Brain microvascular endothelial cell (primary cell): ENCODE data around the gene TMEM178B.

Experiments used
- DNase-seq: peaks from one replicate; pipeline ENCODE4 v3.0.0-alpha.2; 2020
- H3K27ac ChIP-seq: fragments of 250-450 bp; sonication (Bioruptor Pico); 2 replicates; pipeline ENCODE4 v1.5.1; 2020; ENCODE audit warnings: mild to moderate bottlenecking, moderate library complexity
- H3K27me3 ChIP-seq: fragments of 250-450 bp; sonication (Bioruptor Pico); replicated peaks from 2 replicates; pipeline ENCODE4 v1.5.1; 2020; ENCODE audit warnings: mild to moderate bottlenecking
- H3K36me3 ChIP-seq: fragments of 250-450 bp; sonication (Bioruptor Pico); replicated peaks from 2 replicates; pipeline ENCODE4 v1.5.1; 2020; ENCODE audit warnings: mild to moderate bottlenecking
- H3K4me3 ChIP-seq: 2 replicates; pipeline ENCODE4 v1.5.1; 2011; ENCODE audit warnings: low read depth, mild to moderate bottlenecking, control low read depth, low read length, moderate library complexity
- in situ Hi-C: cut with HindIII; loops from 2 replicates; pipeline ENCODE4 v1.10.0; 2017; ENCODE audit warnings: low sequenced_read_pairs, low pct_ligation_motif_present
- TF ChIP-seq, protein P1 (sequence below): IDR thresholded peaks from 2 replicates; pipeline ENCODE4 v1.5.1; 2011; ENCODE audit warnings: low read depth, mild to moderate bottlenecking, moderate library complexity, low read length, control low read depth, inconsistent platforms; ENCODE audit errors: missing control alignments

TMEM178B gene

DNA sequence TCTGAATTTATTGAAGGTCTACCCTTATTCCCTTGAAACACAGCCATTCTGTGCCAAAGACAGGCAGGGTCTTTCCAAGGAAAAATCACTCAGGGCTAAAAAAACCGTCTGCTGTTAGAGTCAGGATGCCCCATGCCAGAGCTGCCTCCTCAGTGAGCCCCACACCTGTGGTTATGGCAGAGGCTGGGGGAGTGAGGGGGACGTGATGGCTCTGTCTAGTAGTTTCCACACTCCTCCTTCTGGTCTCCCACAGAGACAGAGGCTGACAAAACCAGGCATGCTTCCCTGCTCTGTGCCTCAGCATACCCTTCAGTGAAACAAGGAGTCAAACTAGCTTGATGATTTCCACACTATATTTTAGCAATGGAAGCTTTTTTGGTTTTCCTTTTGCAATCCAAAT is 365.3 kb downstream of the TMEM178B start:
- in situ Hi-C loops = no loop called here
- DNase-seq = no peak
- no peaks in the 10 kb centered on the region for H3K27me3 ChIP-seq
- H3K4me3 ChIP-seq = no peak overlapping the region
- H3K36me3 ChIP-seq = no peaks in the 10 kb centered on the region
- TF ChIP-seq, protein P1, sequence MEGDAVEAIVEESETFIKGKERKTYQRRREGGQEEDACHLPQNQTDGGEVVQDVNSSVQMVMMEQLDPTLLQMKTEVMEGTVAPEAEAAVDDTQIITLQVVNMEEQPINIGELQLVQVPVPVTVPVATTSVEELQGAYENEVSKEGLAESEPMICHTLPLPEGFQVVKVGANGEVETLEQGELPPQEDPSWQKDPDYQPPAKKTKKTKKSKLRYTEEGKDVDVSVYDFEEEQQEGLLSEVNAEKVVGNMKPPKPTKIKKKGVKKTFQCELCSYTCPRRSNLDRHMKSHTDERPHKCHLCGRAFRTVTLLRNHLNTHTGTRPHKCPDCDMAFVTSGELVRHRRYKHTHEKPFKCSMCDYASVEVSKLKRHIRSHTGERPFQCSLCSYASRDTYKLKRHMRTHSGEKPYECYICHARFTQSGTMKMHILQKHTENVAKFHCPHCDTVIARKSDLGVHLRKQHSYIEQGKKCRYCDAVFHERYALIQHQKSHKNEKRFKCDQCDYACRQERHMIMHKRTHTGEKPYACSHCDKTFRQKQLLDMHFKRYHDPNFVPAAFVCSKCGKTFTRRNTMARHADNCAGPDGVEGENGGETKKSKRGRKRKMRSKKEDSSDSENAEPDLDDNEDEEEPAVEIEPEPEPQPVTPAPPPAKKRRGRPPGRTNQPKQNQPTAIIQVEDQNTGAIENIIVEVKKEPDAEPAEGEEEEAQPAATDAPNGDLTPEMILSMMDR = no peak
- H3K27ac ChIP-seq = no peak overlapping the region

DNA sequence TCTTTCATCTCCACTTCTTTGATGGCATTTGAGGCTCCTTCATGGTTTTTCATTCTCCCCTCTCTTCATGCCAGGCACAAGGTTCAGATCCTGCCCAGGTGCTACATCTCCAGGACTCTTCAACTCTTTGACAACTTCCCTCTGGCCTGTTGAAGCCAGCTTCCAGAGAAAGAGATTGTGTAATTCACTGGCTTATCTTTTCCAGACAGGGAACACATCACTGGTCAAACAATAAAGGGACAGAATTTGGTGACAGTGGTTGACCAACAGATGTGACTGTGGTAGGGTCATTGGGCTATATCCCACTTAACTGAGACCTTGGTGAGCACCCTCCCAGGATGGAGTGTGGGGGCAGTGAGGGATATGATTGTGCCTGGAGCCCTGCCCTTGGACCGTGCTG is 365.9 kb downstream of the TMEM178B start:
- TF ChIP-seq, protein P1 = no peak
- no peaks in the 10 kb centered on the region for H3K27me3 ChIP-seq
- no peaks in the 10 kb centered on the region for H3K36me3 ChIP-seq
- DNase-seq = no peak
- in situ Hi-C loops = no loop called here
- no peak overlapping the region for H3K4me3 ChIP-seq
- H3K27ac ChIP-seq = no peak overlapping the region

DNA sequence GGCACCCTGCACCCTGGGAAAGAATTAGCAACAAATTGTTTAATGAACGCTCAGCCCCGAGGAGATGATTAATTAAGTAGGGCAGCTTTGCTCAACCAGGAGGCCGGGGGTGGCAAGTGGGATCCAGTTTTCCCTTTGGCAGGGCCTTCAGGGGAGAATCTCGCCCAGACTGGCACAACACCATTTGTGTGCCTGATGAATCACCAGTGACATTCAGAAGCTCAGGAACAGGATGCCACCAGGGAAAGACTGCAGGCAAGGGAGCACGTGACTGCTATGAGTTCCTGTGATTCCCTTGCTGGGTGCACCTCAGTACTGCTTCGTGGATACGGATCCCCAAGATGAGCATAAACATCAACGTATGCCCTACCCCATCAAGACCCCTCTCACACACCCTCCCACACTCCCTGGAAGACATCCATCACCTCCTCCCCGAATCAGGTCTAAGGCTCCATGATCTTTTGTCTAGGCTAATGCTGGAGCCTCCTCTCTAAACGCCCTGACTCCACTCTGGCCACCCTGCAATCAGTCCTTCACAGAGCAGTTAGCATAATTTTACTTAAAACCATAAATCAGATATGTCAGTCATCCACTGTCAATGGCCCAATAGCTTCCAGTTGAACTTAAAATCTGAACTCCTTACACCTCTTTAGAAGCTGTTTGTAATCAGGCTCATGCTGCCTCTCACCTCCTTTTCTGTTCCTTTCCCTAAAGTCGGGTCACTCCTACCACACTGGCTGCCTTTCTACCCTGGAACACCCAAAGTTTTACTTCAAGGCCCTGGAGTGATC is 368.2 kb downstream of the TMEM178B start:
- no peak overlapping the region for H3K4me3 ChIP-seq
- DNase-seq = no peak
- TF ChIP-seq, protein P1 = no peak
- H3K36me3 ChIP-seq = no peaks in the 10 kb centered on the region
- H3K27ac ChIP-seq = no peak overlapping the region
- in situ Hi-C loops = no loop called here
- no peaks in the 10 kb centered on the region for H3K27me3 ChIP-seq

DNA sequence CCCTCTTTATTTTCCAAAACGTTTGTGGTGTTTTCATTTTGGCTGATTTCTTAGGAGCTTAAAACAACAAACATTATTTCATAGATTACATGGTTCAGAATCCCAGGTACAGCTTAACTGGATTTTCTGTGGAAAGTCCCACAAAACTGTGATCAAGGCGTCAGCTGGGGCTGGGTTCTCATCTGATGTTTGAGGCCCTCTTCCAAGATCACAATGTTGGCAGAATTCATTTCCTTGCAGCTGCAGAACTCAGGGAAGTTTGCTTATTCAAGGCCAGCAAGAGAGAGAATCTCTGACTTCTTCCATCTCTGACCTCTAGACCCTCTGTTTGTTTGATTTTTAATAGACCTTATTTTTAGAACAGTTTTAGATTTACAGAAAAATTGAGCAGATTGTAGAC is 368.9 kb downstream of the TMEM178B start:
- no peak overlapping the region for H3K27ac ChIP-seq
- no peaks in the 10 kb centered on the region for H3K27me3 ChIP-seq
- no peak overlapping the region for H3K4me3 ChIP-seq
- TF ChIP-seq, protein P1 = no peak
- H3K36me3 ChIP-seq = no peaks in the 10 kb centered on the region
- DNase-seq = no peak
- in situ Hi-C loops = no loop called here

DNA sequence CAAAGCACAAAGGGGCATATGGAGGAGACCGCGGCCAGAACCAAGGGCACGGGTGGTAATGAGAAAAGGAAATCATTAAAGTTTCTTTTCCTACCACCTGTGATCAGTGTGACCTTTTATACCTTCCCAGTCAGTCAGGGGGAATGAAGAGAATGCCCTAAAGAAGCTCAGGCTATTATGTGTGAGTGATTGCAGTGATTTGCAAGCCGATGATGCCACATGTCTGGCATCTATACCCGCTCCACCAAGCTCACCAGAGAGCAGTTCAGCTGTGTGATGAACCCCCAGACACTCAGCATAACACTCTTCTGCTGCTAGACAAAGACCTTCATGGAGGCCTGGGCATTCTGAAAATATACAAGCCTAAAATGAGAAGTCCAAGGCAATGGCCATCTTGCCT is 371.1 kb downstream of the TMEM178B start:
- in situ Hi-C loops = no loop called here
- no peak overlapping the region for H3K27ac ChIP-seq
- no peaks in the 10 kb centered on the region for H3K27me3 ChIP-seq
- no peak for DNase-seq
- TF ChIP-seq, protein P1 = no peak
- H3K4me3 ChIP-seq = no peak overlapping the region
- H3K36me3 ChIP-seq = no peaks in the 10 kb centered on the region

DNA sequence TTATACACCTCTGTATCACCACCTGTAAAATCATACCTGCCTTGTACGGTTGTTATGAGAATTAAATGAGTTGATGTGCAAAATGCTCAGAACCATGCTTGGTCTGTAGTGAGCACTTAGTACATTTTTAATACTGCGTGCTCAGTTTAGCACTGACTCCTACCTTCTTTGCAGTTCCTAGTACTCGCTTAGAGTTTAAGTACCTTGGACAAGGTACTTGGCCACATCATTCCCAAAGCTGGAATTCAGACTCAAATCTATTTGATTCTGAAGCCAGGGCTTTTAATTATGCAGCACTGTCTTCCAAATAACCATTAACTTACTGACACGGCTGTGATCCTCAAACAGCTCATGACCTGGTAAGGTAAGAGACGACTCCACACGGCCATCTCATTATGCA is 377.4 kb downstream of the TMEM178B start:
- TF ChIP-seq, protein P1 = no peak
- in situ Hi-C loops = no loop called here
- Histone ChIP-seq H3K27me3 (no peaks in the 10 kb centered on the region), H3K27ac (no peak overlapping the region), H3K36me3 (no peaks in the 10 kb centered on the region), H3K4me3 (no peak overlapping the region)
- no peak for DNase-seq
